ENCODE measurements around the gene HAVCR1. TPM values are rescaled to one million over a fixed set of nuclear protein-coding genes. Genes with fewer than 3 reads are reported as not detected.

Gene HAVCR1
- total and polyA plus RNA-seq, 3 donors from 2014 or later, result 1.1 to 3.1 (median 1.7) TPM

GRCh38 chr5:157004893-157005551 lies 53.9 kb downstream of the HAVCR1 start:
- TF ChIP-seq CTCF (IDR thresholded peaks at IDR 0.05) (no peak), POLR2A (IDR thresholded peaks at IDR 0.05) (no peak)
- H3K27me3 ChIP-seq, result no peaks in the 10 kb centered on the region
- intact Hi-C loops (cut with DNase I; ENCODE audit: low total_unique reads), result no loop called here
- H3K36me3 ChIP-seq (ENCODE audit: low read depth, missing control alignments), result no peaks in the 10 kb centered on the region
- H3K27ac ChIP-seq, result no peak overlapping the region
- DNase-seq, result no peak
- H3K9me3 ChIP-seq, result no peaks in the 10 kb centered on the region
- H3K4me3 ChIP-seq, result no peak overlapping the region
- no peaks in the 10 kb centered on the region for H3K4me1 ChIP-seq

GRCh38 chr5:156991714-156992113 lies 67.2 kb downstream of the HAVCR1 start:
- Histone ChIP-seq H3K36me3 (ENCODE audit: low read depth, missing control alignments) (no peaks in the 10 kb centered on the region), H3K4me3 (no peak overlapping the region), H3K9me3 (no peaks in the 10 kb centered on the region), H3K4me1 (no peaks in the 10 kb centered on the region), H3K27me3 (no peaks in the 10 kb centered on the region), H3K27ac (no peak overlapping the region)
- DNase-seq, result no peak
- WGBS, 2 donors, result 81 to 89% methylated on average over 4 of the region's 4 CpGs
- TF ChIP-seq CTCF (IDR thresholded peaks at IDR 0.05) (no peak), POLR2A (IDR thresholded peaks at IDR 0.05) (no peak)
- intact Hi-C loops (cut with DNase I; ENCODE audit: low total_unique reads), result no loop called here

GRCh38 chr5:156984064-156984463 lies 74.9 kb downstream of the HAVCR1 start:
- no peak for DNase-seq
- Histone ChIP-seq H3K9me3 (no peaks in the 10 kb centered on the region), H3K27ac (no peak overlapping the region), H3K4me1 (no peaks in the 10 kb centered on the region), H3K36me3 (ENCODE audit: low read depth, missing control alignments) (no peaks in the 10 kb centered on the region), H3K27me3 (no peaks in the 10 kb centered on the region), H3K4me3 (no peak overlapping the region)
- TF ChIP-seq CTCF (IDR thresholded peaks at IDR 0.05) (no peak), POLR2A (IDR thresholded peaks at IDR 0.05) (no peak)
- intact Hi-C loops (cut with DNase I; ENCODE audit: low total_unique reads), result no loop called here
- 85 to 92% methylated on average over 9 of the region's 9 CpGs for WGBS, 2 donors

- H3K36me3 ChIP-seq (ENCODE audit: low read depth, missing control alignments), result no peaks in the 10 kb centered on the region
- H3K4me3 ChIP-seq, result no peak overlapping the region
- DNase-seq, result no peak
- no peak overlapping the region for H3K27ac ChIP-seq
- H3K27me3 ChIP-seq, result no peaks in the 10 kb centered on the region
- TF ChIP-seq POLR2A (IDR thresholded peaks at IDR 0.05) (no peak), CTCF (IDR thresholded peaks at IDR 0.05) (no peak)
- no peaks in the 10 kb centered on the region for H3K9me3 ChIP-seq
- intact Hi-C loops (cut with DNase I; ENCODE audit: low total_unique reads), result no loop called here
- H3K4me1 ChIP-seq, result no peaks in the 10 kb centered on the region
Observed at GRCh38 chr5:156981481-156981880, 77.4 kb downstream of the HAVCR1 start.

Other genes with a start within 250 kb of the HAVCR1 start
- gene PPP1R2B, start 208.8 kb downstream of the HAVCR1 start, total RNA-seq, result 10 to 100 TPM in 1 of 2 donors, 1 to 10 TPM in 1; 7.4 to 12.1 TPM
- 43.6 TPM for gene PPP1R2B, start 208.8 kb downstream of the HAVCR1 start, polyA plus RNA-seq (ENCODE audit: insufficient read depth, low read depth, low replicate concordance)
- 10 to 100 TPM; 34.4 to 78.0 TPM for gene TIMD4, start 95.9 kb downstream of the HAVCR1 start, total RNA-seq
- 197 TPM for gene TIMD4, start 95.9 kb downstream of the HAVCR1 start, polyA plus RNA-seq (ENCODE audit: insufficient read depth, low read depth, low replicate concordance)
- 1 to 10 TPM; 3.1 to 3.2 TPM for gene HAVCR2, start 49.9 kb upstream of the HAVCR1 start, total RNA-seq
- gene HAVCR2, start 49.9 kb upstream of the HAVCR1 start, polyA plus RNA-seq (ENCODE audit: insufficient read depth, low read depth, low replicate concordance), result 3.6 TPM
- 10 to 100 TPM; 16.8 to 21.1 TPM for gene MED7, start 83.7 kb upstream of the HAVCR1 start, total RNA-seq
- 50.3 TPM for gene MED7, start 83.7 kb upstream of the HAVCR1 start, polyA plus RNA-seq (ENCODE audit: insufficient read depth, low read depth, low replicate concordance)
- 10 to 100 TPM; 11.5 to 27.8 TPM for gene GARIN3, start 107.1 kb upstream of the HAVCR1 start, total RNA-seq
- gene GARIN3, start 107.1 kb upstream of the HAVCR1 start, polyA plus RNA-seq (ENCODE audit: insufficient read depth, low read depth, low replicate concordance), result 45.6 TPM
- gene ITK, start 121.7 kb upstream of the HAVCR1 start, total RNA-seq, result 1 to 10 TPM in 1 of 2 donors, under 1 TPM in 1; 0.93 to 1.3 TPM
- gene ITK, start 121.7 kb upstream of the HAVCR1 start, polyA plus RNA-seq (ENCODE audit: insufficient read depth, low read depth, low replicate concordance), result 3.8 TPM
- gene CYFIP2, start 207.0 kb upstream of the HAVCR1 start, total RNA-seq, result 10 to 100 TPM; 32.1 to 41.4 TPM
- gene CYFIP2, start 207.0 kb upstream of the HAVCR1 start, polyA plus RNA-seq (ENCODE audit: insufficient read depth, low read depth, low replicate concordance), result 21.7 TPM